B cell (primary cell): ENCODE results near the gene SKAP1. TPM values are rescaled to one million over a fixed set of nuclear protein-coding genes. Genes with fewer than 3 reads are reported as not detected.

ENCODE experiments used
- ATAC-seq: fragments of 200-7000 bp; cut with Tn5 transposase; one replicate; pipeline ENCODE4 v1.10.0; 2021; ENCODE audit warnings: low read depth, mild to moderate bottlenecking, moderate number of reproducible peaks, moderate library complexity
- CTCF ChIA-PET: fragments of 350-600 bp; sonication (Branson Sonifier 250); formaldehyde crosslinking; loops from one replicate; lab custom pipeline; 2021; ENCODE audit warnings: antibody characterized with exemption, inconsistent platforms; lab: Charles Lee
- POLR2A ChIA-PET: fragments of 350-600 bp; sonication (Branson Sonifier 250); formaldehyde crosslinking; loops from one replicate; lab custom pipeline; 2021; ENCODE audit warnings: antibody characterized with exemption; lab: Charles Lee
- DNase-seq: peaks from one replicate; pipeline ENCODE4 v3.0.0; 2013
- H2AFZ ChIP-seq: 2 replicates; pipeline ENCODE4 v1.6.1; 2012; ENCODE audit warnings: mild to moderate bottlenecking, low read depth, low read length; ENCODE audit not compliant: insufficient read depth, poor library complexity, severe bottlenecking
- H3K27ac ChIP-seq, 2 donors: 1 replicate in 1 of 2; 2 replicates in 1 of 2; pipeline ENCODE4 v1.5.1; 2012 to 2013; ENCODE audit warnings: low read length in 2 of 2, mild to moderate bottlenecking in 2 of 2, moderate library complexity in 1 of 2
- H3K27me3 ChIP-seq, 4 experiments: fragments of 200-600 bp in 1 of 4; sonication (generic) in 1 of 4; replicated peaks in 1 of 4; 1 replicate in 2 of 4; 2 replicates in 2 of 4; pipeline versions ENCODE4 v1.6.1 to v1.7.0; 2013 to 2016; ENCODE audit warnings: low read length in 3 of 4, mild to moderate bottlenecking in 2 of 4, mixed read lengths in 1 of 4, moderate library complexity in 1 of 4; ENCODE audit not compliant: insufficient read depth in 4 of 4, control insufficient read depth in 3 of 4; ENCODE audit errors: control extremely low read depth in 1 of 4
- H3K36me3 ChIP-seq, 2 experiments: replicated peaks in 1 of 2; 1 replicate in 1 of 2; 2 replicates in 1 of 2; pipeline versions ENCODE4 v1.6.1 to v1.7.1; 2013; ENCODE audit warnings: low read length in 1 of 2; ENCODE audit not compliant: insufficient read depth in 2 of 2, control insufficient read depth in 1 of 2; ENCODE audit errors: control extremely low read depth in 1 of 2, extremely low read depth in 1 of 2
- H3K4me1 ChIP-seq, 2 donors: fragments of 200-600 bp in 1 of 2; sonication (generic) in 1 of 2; 1 replicate in 1 of 2; 2 replicates in 1 of 2; pipeline versions ENCODE4 v1.5.1 to v1.6.1; 2013 to 2017; ENCODE audit warnings: low read length in 2 of 2; ENCODE audit not compliant: control insufficient read depth in 2 of 2, insufficient read depth in 2 of 2
- H3K4me2 ChIP-seq: replicated peaks from 2 replicates; pipeline ENCODE3; 2012; ENCODE audit warnings: mild to moderate bottlenecking, low read depth, low read length; ENCODE audit not compliant: poor library complexity, severe bottlenecking
- H3K4me3 ChIP-seq, 5 experiments: fragments of 200-600 bp in 1 of 5; sonication (generic) in 1 of 5; 1 replicate in 3 of 5; 2 replicates in 2 of 5; pipeline versions ENCODE4 v1.5.1 to v1.7.0; 2011 to 2016; ENCODE audit warnings: low read length in 4 of 5, mild to moderate bottlenecking in 4 of 5, low read depth in 2 of 5, control low read depth in 1 of 5, moderate library complexity in 1 of 5; ENCODE audit not compliant: insufficient read depth in 1 of 5; ENCODE audit errors: control extremely low read depth in 1 of 5, extremely low read depth in 1 of 5
- H3K79me2 ChIP-seq: fragments of 200-600 bp; sonication (generic); one replicate; pipeline ENCODE4 v1.6.0; 2016; ENCODE audit warnings: low read length; ENCODE audit not compliant: control insufficient read depth, insufficient read depth
- H3K9ac ChIP-seq: fragments of 200-600 bp; sonication (generic); 2 replicates; pipeline ENCODE4 v1.6.1; 2017; ENCODE audit warnings: mild to moderate bottlenecking, low read length, moderate library complexity
- H3K9me3 ChIP-seq, 3 donors: one replicate each; pipeline versions ENCODE4 v1.6.1 to v1.7.1; 2013; ENCODE audit warnings: low read length in 2 of 3; ENCODE audit not compliant: control insufficient read depth in 2 of 3, insufficient read depth in 1 of 3; ENCODE audit errors: control extremely low read depth in 1 of 3
- H4K20me1 ChIP-seq: 2 replicates; pipeline ENCODE4 v1.6.0; 2012; ENCODE audit warnings: mild to moderate bottlenecking, low read length; ENCODE audit not compliant: insufficient read depth, control insufficient read depth, poor library complexity, severe bottlenecking
- H3K27ac Mint-ChIP-seq: one replicate; pipeline ENCODE4 v1.8.0; 2021; ENCODE audit warnings: mixed read lengths
- H3K27me3 Mint-ChIP-seq: one replicate; pipeline ENCODE4 v1.8.0; 2021; ENCODE audit warnings: mixed read lengths
- H3K4me1 Mint-ChIP-seq: one replicate; pipeline ENCODE4 v1.8.0; 2021; ENCODE audit warnings: mixed read lengths
- H3K4me3 Mint-ChIP-seq: one replicate; pipeline ENCODE4 v1.8.0; 2021; ENCODE audit warnings: mixed read lengths
- H3K9me3 Mint-ChIP-seq: one replicate; pipeline ENCODE4 v1.8.0; 2022; ENCODE audit warnings: mixed read lengths; ENCODE audit not compliant: insufficient read depth
- EZH2 ChIP-seq: IDR thresholded peaks from 2 replicates; pipeline ENCODE4 v1.6.1; 2012; ENCODE audit warnings: borderline replicate concordance, low read depth, mild to moderate bottlenecking, moderate library complexity, low read length; ENCODE audit not compliant: insufficient read depth, poor library complexity, severe bottlenecking
- WGBS: methylation state at CpG from one replicate; pipeline ENCODE4 v1.1.5; 2013; ENCODE audit warnings: missing lambda C conversion rate; ENCODE audit not compliant: insufficient coverage; 5-methylcytosine and 5-hydroxymethylcytosine counted together
- intact Hi-C: fragments of 100-400 bp; cut with micrococcal nuclease; formaldehyde crosslinking; loops from one replicate; pipeline ENCODE4 v1.10.0; 2022
- polyA plus RNA-seq: library from polyadenylated mRNA; depleted of rRNA; stranded (reverse); fragments of >200 nt; gene quantifications from 2 replicates; pipeline ENCODE4 v1.2.3, GENCODE V29; 2012
- total RNA-seq, 2 donors: library from RNA; stranded (reverse); fragments of 120-200 nt in 1 of 2; gene quantifications; 1 replicate in 1 of 2; 2 replicates in 1 of 2; pipeline versions ENCODE4 v1.2.3 to v1.2.4, GENCODE V29; 2013 to 2022
- TF ChIP-seq, protein P1 (sequence below): fragments of 200-600 bp; IDR thresholded peaks from one replicate; pipeline ENCODE4 v1.8.0; 2022; ENCODE audit warnings: antibody characterized with exemption, mild to moderate bottlenecking

SKAP1 gene
- total and polyA plus RNA-seq, 2 donors (not counting 1 experiment from before 2014, with no cell fraction given), result 33.1 to 37.3 TPM

DNA sequence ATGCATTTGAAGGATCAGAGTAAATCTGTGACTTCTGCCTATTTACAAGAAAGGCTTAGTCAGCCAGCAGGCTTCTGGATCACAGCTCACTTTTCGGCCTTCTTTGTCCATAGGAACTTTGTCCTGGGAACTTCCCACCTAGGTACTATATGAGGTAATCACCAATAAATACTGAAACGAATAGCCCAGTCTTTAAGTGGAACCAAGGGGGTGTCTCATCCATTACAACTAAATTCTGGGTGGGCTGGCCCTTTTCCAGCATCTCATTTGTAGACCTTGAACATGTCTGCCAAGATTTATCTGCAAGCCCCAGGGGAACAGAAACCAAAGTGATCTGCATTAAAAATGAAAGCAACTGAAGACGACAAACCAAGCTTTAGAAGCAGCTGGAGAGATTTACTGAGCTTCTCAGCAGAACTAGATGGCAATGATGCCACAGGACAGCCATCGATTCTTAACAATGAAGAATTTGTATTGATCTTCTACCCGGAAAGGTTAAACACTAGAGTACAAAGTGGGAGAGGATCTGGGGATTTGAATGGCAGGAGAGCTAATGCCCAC lies 267.0 kb downstream of the SKAP1 start:
- Mint-ChIP-seq H3K4me3 (no peak overlapping the region), H3K27me3 (no peaks in the 10 kb centered on the region), H3K9me3 (no peaks in the 10 kb centered on the region), H3K4me1 (peaks cover 4% of the 10 kb centered on the region), H3K27ac (no peak overlapping the region)
- no peak for ATAC-seq
- DNase-seq, result no peak
- no peak overlapping the region for H3K27ac ChIP-seq
- H3K4me1 ChIP-seq, result no peaks in the 10 kb centered on the region
- no peak for TF ChIP-seq EZH2
- TF ChIP-seq, protein P1, sequence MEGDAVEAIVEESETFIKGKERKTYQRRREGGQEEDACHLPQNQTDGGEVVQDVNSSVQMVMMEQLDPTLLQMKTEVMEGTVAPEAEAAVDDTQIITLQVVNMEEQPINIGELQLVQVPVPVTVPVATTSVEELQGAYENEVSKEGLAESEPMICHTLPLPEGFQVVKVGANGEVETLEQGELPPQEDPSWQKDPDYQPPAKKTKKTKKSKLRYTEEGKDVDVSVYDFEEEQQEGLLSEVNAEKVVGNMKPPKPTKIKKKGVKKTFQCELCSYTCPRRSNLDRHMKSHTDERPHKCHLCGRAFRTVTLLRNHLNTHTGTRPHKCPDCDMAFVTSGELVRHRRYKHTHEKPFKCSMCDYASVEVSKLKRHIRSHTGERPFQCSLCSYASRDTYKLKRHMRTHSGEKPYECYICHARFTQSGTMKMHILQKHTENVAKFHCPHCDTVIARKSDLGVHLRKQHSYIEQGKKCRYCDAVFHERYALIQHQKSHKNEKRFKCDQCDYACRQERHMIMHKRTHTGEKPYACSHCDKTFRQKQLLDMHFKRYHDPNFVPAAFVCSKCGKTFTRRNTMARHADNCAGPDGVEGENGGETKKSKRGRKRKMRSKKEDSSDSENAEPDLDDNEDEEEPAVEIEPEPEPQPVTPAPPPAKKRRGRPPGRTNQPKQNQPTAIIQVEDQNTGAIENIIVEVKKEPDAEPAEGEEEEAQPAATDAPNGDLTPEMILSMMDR, result no peak
- WGBS, result 28% methylated on average over 2 of the region's 5 CpGs
- H3K79me2 ChIP-seq, result no peaks in the 10 kb centered on the region
- no peaks in the 10 kb centered on the region for H4K20me1 ChIP-seq
- intact Hi-C loops, result no loop called here
- CTCF ChIA-PET, result interaction anchor here (0.6 to 0.9 kb wide), 2 partner anchors 15 to 474 kb away, joined by 3 read pairs; no protein-coding TSS in a partner anchor
- H3K4me3 ChIP-seq, result no peak overlapping the region
- H2AFZ ChIP-seq, result no peak overlapping the region
- H3K36me3 ChIP-seq, result peaks cover 0 to 16% of the 10 kb centered on the region in 2 experiments
- POLR2A ChIA-PET, result no interaction called here
- H3K27me3 ChIP-seq, result no peaks in the 10 kb centered on the region
- H3K9me3 ChIP-seq, result no peaks in the 10 kb centered on the region
- H3K4me2 ChIP-seq, result no peak overlapping the region
- no peak overlapping the region for H3K9ac ChIP-seq

DNA sequence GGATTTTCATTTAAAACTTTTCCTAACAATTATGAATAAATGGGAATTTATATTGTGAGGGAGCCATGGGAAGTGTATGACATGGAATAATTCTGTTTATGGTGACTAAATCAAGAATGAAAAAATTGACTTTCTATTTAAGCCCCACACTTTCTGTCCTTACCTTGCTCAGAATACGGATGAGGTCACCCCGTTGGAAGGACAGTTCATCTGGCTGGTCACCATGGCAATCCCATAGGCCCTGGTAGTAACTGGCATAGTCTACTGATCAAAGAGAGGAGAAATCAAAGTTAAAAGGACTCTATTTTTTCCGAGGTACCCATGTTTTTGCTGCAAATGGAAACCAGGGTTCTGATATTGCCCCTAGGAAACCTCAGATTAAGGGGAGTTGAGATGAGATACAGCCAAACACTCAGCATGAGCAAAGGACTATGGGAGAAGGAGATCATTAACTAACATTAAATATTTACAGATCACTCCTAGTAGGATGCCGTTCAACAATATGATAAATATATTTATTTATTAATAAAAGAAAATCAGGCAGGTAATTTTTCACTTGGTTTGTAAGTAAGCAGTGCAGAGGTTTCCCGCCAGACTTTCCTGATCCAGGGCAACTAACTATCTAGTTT lies 267.6 kb downstream of the SKAP1 start:
- H3K27ac ChIP-seq, result no peak overlapping the region
- H4K20me1 ChIP-seq, result no peaks in the 10 kb centered on the region
- no peak overlapping the region for H3K4me2 ChIP-seq
- H3K9me3 Mint-ChIP-seq, result no peaks in the 10 kb centered on the region
- H3K4me3 Mint-ChIP-seq, result no peak overlapping the region
- no peaks in the 10 kb centered on the region for H3K27me3 Mint-ChIP-seq
- H3K79me2 ChIP-seq, result no peaks in the 10 kb centered on the region
- no peak overlapping the region for H3K9ac ChIP-seq
- no peak for ATAC-seq
- DNase-seq, result no peak
- POLR2A ChIA-PET, result no interaction called here
- no peaks in the 10 kb centered on the region for H3K9me3 ChIP-seq
- CTCF ChIA-PET, result no interaction called here
- H2AFZ ChIP-seq, result no peak overlapping the region
- TF ChIP-seq, protein P1, result no peak
- no peak for TF ChIP-seq EZH2
- H3K27ac Mint-ChIP-seq, result no peak overlapping the region
- no peaks in the 10 kb centered on the region for H3K4me1 ChIP-seq
- WGBS, result 93% methylated on average over 3 of the region's 5 CpGs
- no peaks in the 10 kb centered on the region for H3K27me3 ChIP-seq
- H3K4me1 Mint-ChIP-seq, result peaks cover 4% of the 10 kb centered on the region
- no peak overlapping the region for H3K4me3 ChIP-seq
- intact Hi-C loops, result no loop called here
- H3K36me3 ChIP-seq, result peaks cover 0 to 16% of the 10 kb centered on the region in 2 experiments
